Stimulated activated CD4-positive, alpha-beta T cell treated with anti-CD3 and anti-CD28 coated beads, Interleukin-12 subunit alpha, Interleukin-12 subunit beta, amount 100 ng/mL, for 24 hours (primary cell): ENCODE results near the gene ZWINT.

Experiments
- DNase-seq, 2 experiments: peaks; one replicate each; pipeline ENCODE4 v3.0.0-alpha.2; 2020; ENCODE audit warnings: low read depth in 2 of 2

ZWINT gene, protein sequence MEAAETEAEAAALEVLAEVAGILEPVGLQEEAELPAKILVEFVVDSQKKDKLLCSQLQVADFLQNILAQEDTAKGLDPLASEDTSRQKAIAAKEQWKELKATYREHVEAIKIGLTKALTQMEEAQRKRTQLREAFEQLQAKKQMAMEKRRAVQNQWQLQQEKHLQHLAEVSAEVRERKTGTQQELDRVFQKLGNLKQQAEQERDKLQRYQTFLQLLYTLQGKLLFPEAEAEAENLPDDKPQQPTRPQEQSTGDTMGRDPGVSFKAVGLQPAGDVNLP

DNA sequence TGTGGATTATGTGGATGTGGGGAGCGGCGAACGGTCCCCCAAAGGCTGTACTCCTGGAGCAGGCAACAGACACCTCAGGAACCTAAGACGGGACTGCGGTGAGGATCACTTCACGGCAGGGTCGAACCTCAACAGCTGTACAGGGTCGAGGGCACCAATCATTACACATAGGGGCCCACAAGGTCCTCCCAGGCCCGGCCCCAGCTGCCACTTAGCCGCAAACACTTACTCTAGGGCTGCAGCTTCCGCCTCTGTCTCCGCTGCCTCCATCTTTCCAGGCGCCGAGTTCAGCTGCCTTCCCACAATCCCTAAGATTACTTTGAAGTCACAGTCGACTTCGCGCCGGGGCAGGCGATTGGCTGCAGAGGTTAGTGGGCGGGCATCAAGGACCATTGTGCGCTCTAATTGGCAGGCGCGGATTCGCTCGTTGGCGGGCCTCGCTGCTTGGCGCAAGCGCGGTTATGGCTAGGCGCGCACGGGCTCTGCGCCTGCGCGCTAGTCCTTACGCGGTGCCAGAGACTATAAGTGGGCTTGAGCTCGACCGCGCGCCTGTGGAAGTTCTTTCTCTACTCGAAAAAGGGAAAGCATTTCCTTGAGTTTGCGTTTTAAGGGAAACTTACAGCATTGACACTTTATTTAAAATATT lies at the start of gene ZWINT:
Gene ZWINT (minus strand): TSS at position 293 of the 646 bp plus-strand sequence. CDS start 23 bp downstream, at position 270.
- peak; percentile 87 to 88 for DNase-seq

DNA sequence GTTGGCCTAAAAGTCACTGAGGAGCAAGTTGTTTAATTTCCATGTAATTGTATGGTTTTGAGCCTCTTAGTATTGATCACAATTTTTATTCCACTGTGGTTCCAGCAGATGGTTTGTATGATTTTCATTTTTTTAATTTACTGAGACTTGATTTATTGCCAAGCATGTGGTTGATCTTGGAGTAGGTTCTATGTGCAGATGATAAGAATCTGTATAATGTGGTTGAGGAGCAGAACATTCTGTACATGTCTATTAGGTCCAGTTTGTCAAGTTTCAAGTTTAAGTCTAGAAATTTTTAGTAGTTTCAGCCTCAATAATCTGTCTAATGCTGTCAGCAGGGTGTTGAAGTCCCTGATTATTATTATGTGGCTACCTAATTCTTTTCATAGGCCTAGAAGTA lies 22.7 kb upstream of the ZWINT start:
- no peak for DNase-seq

DNA sequence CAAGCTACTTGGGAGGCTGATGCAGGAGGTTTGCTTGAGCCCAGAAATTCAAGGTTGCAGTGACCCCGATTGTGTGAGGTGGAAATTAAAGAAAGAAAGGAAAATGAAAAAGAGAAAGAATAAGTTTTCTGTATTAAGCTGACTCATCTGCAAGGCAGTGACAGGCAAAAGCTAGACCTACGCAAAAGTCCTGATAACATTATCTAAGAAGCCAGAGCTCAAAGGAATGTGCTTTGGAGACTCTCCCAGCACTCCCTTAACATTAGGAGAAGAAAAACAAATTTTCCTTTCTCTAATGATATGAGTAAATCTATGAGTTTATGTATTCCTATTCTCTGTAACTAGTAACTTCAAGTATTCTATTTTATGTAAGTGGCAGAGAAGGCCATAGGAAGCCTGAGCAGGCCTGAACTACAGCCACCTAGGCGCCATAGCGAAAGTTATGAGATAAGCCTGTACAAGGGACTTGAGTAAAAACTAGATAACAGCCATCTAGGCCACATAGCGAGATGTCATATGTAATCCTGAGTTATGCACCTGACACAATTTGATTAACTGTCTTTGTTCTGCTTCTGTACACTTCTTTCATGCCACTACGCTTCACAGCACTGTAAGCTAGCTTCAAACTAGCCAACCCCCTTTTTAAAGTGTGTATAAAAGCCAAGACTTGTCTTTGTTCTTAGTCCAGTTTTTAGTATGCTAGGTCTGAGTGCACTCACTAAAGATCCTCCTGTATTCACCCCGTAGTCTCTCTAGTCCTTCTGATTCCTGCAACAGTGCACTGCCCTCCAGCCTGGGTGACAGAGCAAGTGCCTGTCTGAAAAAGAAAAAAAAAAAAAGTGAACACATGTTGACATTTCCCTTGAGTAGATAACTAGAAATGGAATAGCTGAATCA lies 9.4 kb upstream of the ZWINT start:
- DNase-seq: no peak

DNA sequence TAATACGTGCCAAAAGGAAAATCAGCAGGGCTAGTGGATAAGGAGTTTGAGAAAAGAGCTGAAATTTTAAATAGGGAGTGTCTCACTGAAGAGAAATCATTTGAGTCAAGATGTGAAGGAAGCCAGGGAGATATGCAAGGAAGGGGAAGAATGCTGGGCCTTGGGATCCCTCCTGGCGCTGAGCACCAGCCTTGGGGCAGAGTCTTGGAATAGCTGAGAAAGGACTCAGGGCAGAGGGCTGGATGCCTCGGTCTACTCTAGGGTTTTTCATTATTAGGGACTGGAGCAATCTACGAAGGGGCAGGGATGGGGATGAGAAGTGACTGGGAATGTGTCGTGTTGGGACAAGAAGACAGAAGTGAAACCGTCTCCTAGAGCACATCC lies 484 bp downstream of the ZWINT start:
- no peak for DNase-seq

DNA sequence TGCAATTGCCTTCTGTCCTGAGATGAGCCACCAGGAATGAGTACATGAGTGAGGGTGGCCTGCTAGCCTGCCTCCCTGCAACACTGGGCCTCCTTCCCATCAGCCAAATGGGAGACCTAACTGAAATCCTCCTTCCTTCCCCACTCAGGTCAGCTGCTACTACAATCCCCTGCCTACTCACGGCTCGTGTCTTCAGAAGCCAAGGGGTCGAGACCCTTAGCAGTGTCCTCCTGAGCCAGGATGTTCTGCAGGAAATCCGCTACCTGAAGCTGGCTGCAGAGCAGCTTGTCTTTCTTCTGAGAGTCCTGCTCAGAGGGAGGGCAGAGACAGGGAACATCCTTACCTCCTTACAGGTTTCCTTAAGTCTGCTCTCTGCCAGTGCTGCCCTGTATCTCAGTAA lies 1.2 kb downstream of the ZWINT start:
- DNase-seq: no peak

DNA sequence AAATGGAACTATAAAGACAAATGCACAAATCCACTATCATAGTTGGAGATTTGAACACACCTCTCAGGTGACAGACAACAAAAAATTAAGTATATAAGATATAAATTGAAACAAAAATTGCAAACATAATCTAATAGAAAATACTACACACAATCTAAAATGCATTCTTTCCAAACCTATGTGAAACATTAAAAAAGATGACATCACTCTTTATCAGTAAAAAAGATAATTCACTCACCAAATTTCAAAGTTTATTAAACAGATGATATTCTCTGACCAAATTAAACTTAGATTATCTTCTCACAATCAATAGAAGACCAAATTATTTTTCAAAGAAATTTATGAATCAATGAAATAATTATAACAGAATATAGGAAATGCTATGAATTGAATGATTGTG lies 4.0 kb downstream of the ZWINT start:
- no peak for DNase-seq

DNA sequence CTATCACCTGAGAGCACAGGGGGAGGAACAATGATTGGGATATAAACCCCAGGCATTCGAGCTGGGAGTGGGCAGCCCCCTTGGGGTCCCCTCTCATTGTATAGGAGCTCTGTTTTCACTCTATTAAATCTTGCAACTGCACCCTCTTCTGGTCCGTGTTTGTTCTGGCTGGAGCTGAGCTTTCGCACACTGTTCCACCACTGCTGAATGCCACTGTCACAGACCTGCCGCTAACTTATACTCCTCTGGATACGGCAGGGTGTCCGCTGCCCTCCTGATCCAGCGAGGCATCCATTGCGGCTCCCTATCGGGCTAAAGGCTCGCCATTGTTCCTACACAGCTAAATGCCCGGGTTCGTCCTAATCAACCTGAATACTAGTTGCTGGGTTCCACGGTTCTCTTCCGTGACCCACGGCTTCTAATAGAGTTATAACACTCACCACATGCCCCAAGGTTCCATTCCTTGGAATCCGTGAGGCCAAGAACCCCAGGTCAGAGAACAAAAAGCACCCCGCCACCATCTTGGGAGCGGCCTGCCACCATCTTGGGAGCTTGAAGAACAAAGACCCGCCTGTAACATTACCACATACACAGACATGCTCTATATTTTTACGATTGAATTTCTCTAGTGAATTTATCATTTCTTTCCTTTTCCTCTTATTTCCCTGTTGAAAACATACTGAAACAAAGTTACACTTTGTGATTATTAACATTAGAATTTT lies 9.0 kb downstream of the ZWINT start:
- no peak for DNase-seq

DNA sequence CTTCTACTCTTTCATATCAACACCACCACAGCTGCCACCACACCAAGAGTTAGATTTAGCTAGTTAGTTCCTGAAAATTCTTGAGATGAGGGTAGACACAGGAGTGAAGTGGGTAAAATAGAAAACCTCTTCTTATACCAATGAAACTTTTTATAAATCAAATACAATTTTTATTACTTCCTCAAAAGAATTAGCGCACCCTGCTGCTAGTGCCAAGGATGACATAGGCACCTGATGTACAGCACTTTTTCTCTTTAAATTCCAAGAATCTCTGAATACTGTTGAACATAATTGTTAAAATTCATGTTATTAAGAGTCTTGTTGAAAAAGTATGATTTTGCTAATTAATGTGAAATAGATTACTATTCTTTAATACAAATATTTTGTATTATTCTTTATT lies 11.4 kb downstream of the ZWINT start:
- DNase-seq: no peak

DNA sequence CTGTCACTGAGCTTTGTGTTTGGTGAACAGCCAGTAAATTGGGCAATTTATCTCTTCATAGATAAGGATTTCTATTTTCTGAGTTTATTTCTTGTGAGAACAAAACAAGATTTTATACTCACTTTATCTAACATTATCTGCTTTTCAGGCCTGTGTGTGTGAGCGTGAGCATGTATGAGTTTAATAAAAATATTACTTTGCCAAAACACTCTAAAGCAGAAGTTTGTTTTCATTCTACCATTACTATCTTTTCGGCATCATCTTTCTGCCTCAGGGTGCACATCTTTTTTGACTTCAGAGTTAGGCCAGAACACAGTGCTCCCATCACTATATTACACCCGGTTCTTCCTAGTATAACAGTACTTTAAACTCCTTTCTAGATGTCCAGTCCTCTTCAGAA lies 13.0 kb downstream of the ZWINT start:
- DNase-seq: no peak

DNA sequence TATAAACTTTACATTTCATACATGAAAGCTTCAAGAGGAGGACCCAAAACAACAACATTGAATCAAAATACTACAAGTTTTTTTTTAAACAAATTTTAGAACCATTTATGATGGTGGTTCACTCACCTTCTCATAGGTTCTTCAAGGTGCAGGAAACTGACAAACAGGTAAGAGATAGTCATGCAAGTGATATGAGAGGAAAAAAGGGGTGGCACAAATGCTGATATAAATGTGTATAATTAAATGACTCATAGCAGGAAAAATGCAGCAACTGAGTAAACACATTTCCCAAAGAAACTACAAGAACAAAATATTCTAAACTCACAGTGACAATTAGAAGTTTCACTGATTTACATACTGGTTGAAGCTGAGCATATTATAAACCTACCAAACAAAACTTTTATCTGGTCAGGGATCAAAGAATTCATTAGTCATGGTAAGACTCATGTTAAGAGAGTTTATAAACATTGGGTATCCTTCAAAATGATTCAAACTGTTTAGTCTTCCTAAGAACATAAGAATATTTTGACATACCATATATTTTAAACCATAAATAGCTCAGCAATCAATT lies 14.1 kb downstream of the ZWINT start:
- no peak for DNase-seq

DNA sequence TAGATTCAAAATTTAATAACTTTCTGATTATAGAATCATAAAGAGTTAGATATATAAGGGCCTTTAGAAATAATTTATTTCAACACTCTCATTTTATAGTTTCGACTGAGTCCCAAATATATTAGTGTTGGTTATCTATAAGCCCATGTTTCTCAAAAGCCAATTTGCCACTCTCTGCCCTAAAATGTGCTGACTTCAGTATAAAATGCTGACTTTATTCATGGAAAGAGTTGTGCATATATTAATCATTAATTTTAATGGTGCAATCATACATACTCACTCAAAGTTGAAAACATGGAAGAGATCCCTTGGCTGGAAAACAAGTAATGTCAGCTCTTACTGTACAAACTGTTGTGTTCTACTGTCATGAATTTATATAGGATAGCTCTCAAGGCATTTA lies 19.4 kb downstream of the ZWINT start:
- no peak for DNase-seq

DNA sequence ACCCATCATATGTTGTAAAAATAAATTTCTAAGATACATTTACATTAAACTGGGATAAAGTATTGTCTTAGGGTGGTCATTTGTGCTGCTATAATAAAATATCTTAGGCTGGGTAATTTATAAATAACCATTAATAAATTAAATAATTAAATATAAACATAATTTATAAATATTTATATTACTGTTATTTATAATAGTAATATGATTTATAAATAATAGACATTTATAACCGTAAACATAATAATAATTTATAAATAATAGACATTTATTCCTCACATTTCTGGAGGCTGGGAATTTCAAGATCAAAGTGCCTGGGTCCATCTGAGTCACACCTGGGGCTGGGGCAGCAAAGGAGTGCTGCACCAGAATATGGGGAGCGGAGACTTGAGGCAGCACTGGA lies 31.1 kb downstream of the ZWINT start:
- DNase-seq: no peak

DNA sequence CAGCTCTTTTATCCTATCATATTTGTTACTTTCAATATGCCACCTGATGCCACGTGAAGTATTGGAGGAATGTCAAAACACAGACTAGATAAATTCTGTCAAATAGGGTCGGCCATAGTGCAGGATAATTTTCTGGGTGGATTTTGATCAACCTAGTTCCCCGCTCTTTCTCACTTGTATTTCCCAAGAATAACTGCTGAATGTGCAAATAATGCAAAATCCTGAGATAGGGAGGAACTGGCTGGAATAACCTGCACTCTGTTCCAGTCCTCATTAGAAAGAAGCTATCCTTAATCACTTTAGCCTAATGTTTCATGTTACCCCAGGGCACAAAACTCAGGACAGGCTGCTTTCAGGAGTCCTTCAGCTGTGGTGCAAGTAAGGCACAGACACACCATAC lies 33.9 kb downstream of the ZWINT start:
- no peak for DNase-seq

DNA sequence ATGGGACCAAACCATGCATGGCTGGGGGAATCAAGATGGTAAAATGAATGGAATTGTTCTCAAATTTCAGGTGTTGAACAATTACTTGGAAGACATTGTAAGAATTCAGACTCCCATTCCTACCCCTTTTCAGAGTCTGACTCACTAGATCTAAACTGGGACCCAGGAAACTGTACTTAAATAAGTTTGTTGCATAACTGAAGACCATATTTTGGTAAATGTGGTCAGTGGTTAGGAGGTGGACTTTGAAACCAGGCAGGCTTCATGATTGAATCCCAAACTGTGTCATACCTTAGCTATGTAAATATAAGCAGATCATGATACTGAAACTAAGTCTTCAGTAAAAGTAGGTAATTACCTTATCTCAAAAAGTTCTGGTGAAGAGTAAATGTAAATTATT lies 41.7 kb downstream of the ZWINT start:
- no peak for DNase-seq

DNA sequence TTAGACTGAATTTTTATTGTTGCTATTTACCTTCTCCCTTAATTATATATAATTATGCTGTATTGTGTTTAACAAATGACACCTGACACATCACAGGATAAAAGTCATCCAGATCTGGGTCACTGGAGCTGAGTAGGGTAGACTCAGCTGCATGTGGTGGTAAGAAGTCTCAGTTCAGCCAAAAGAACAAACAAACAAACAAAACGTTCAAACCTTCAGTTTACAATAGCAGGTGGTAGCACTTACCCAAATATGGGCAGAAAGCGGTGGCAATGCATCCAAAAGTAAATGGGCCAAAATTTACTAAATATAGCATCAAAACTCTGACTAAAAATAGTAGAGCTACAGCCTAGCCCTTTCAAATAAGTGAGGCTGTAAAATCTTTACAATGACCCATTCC lies 42.2 kb downstream of the ZWINT start:
- DNase-seq: no peak

DNA sequence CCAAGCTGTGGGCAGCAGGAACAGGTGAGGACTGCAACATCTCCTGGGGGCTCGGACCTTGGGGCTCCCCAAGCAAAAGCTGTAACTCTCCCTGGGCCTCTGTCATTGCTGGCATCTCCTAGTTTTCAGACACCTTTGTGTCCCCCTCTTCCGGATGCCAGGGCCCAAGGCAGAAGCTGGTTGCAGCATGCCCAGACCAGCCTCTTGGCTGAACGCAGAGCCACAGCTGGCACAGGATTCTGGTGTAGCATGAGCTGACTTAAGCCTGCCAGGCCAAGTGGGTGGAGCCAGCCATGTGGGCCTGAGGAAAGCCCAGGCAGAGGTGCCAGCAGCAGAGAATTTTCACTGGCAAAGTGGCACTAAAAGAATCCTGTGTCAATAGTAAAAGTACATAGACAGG lies 43.5 kb downstream of the ZWINT start:
- DNase-seq: no peak

DNA sequence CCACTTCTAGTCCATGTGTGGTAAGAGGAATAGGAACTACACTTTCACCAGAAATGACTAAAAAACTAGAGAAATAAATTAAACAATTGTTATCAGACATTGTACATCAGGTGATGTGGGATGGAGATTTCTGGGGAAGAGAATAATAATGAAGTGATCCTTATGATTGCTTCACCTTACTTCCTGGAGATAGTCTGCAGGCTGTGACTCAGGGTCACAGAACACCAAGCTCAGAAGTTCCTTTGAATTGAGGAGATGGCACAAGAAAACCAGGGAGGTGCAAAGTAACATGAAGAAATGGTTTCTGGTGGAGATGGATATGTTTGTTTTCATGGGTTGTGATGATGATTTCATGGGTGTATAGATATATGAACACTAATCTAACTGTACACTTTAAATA lies 44.5 kb downstream of the ZWINT start:
- DNase-seq: no peak
